GM13976 (cell line): ENCODE measurements around the gene FUT7.

Experiments
- DNase-seq: peaks from one replicate; pipeline ENCODE4 v3.0.0; 2012; ENCODE audit warnings: low spot score
- in situ Hi-C: fragments of 300-500 bp; cut with MboI; formaldehyde crosslinking; loops from one replicate; pipeline ENCODE4 v1.12.0; 2022; ENCODE audit warnings: low sequenced_read_pairs, mixed read lengths, inconsistent platforms; ENCODE audit not compliant: unreplicated experiment
- TF ChIP-seq, protein P1 (sequence below): IDR thresholded peaks from 2 replicates; pipeline ENCODE4 v1.5.1; 2012; ENCODE audit warnings: borderline replicate concordance, mild to moderate bottlenecking; ENCODE audit not compliant: insufficient read depth; ENCODE audit errors: extremely low read depth, missing control alignments, control extremely low read depth

FUT7 gene

DNA sequence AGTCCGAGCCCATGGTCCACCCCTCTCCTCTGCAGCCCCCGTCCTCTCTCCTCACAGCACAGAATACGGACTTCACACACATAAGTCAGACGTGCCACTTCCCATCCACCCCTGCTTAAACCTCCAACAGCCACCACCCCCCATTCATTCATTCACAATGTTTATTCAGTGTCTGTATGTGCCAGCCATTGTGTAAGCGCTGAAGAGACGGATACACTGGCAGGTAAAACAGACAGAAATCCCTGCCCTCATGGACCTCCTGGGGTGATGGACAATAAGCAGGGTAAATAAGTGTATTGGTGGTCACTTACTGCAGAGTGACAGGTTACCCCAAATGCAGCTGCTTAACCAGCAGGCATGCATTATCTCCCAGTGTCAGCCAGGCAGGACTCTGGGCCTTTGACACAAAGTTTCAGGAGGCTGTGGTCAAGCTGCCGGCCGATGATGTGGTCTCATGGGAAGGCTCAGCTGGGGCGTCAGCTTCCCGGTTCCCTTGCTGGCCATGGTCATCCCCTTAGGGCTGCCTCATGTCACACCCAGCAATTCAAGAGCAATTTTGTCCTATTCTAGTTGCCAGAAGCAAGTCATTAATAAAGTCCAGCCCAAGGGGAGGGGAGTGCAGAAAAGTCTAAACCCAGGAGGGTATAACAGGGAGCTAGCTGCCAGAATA is 41.5 kb downstream of the FUT7 start:
- no peak for DNase-seq
- in situ Hi-C loops: no loop called here
- TF ChIP-seq, protein P1, sequence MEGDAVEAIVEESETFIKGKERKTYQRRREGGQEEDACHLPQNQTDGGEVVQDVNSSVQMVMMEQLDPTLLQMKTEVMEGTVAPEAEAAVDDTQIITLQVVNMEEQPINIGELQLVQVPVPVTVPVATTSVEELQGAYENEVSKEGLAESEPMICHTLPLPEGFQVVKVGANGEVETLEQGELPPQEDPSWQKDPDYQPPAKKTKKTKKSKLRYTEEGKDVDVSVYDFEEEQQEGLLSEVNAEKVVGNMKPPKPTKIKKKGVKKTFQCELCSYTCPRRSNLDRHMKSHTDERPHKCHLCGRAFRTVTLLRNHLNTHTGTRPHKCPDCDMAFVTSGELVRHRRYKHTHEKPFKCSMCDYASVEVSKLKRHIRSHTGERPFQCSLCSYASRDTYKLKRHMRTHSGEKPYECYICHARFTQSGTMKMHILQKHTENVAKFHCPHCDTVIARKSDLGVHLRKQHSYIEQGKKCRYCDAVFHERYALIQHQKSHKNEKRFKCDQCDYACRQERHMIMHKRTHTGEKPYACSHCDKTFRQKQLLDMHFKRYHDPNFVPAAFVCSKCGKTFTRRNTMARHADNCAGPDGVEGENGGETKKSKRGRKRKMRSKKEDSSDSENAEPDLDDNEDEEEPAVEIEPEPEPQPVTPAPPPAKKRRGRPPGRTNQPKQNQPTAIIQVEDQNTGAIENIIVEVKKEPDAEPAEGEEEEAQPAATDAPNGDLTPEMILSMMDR: no peak

- TF ChIP-seq, protein P1: no peak
- DNase-seq: no peak
- in situ Hi-C loops: no loop called here
These were observed 43.0 kb downstream of the FUT7 start for GRCh38 chr9:136988872-136989271.

GRCh38 chr9:136985853-136986252 is 46.0 kb downstream of the FUT7 start:
- TF ChIP-seq, protein P1: no peak
- no peak for DNase-seq
- in situ Hi-C loops: no loop called here

DNA sequence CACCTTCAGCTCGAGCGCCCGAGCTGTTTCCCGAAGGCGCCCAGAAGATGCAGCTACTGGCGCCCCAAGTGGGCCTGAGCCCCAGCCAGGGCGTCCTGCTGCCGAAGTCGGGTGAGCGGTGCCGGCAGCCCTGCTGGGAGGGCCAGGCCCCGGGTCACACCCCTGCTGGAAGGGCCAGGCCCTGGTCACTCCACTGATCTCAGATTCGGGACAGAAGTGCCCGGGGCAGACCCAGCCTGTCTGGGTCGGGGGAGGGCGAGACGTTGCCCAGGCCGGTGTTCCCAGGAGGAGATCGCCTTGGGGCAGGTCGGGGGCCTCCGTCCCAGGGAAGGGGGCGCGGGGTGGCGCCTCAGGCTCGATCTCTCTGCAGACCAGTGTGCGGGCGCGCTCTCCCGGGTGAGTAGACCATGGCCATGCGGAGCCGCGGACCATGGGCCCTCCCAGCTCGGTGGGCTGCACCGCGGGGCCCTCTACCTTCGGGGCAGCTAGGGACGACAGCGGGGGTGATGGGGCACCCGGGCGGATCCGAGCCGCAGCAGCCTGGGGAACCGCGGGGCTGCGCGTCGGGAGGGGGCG is 46.8 kb downstream of the FUT7 start:
- no peak for DNase-seq
- TF ChIP-seq, protein P1: no peak
- in situ Hi-C loops: no loop called here

- DNase-seq: no peak
- in situ Hi-C loops: no loop called here
- TF ChIP-seq, protein P1: no peak
These were observed 47.3 kb downstream of the FUT7 start for GRCh38 chr9:136984464-136985026.

DNA sequence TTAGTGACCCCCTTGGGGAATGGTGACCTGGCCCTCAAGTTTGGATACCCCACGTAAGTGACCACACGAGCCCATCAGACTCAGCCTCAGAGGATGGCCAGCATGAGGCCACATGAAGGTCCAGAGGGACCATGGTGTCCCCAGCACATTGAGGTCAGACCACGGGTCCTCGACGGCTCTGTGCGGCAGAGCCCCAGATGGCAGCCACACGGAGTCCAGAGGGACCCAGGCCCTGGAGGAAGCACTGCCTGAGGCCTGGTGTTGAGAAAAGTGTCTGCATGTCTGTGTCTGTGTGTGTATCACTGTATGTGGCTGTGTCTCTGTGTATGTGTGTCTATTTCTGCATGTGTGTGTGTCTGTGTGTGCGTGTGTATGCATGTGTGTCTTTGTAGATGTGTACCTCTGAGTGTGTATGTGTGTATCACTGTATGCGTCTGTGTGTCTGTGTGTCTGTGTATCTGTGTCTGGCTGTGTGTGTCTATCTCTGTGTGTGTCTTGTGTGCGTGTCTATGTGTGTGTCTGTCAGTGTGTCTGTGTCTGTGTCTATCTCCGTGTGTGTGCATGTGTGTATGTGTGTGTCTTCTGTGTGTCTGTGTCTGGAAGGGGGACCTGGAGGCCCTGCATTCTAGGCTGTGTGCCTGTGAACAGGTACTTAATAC is 48.1 kb downstream of the FUT7 start:
- TF ChIP-seq, protein P1: no peak
- DNase-seq: no peak
- in situ Hi-C loops: no loop called here
